GM12878 (cell line): Measurements from ENCODE around the gene RNF220. TPM values are rescaled to one million over a fixed set of nuclear protein-coding genes. Genes with fewer than 3 reads are reported as not detected.

Experiments
- ATAC-seq: fragments of 200-7000 bp; cut with Tn5 transposase; 3 replicates; pipeline ENCODE4 v1.9.1; 2020; ENCODE audit warnings: mild to moderate bottlenecking, moderate library complexity
- BruUV-seq: library from RNA; stranded (reverse); fragments of 400-500 nt; replicated peaks from 2 replicates; lab custom pipeline; 2021; lab: Mats Ljungman, UMichigan
- CTCF ChIA-PET: fragments of 300-600 bp; sonication (Branson Sonifier 250); formaldehyde crosslinking; extraction: SDS; loops from one replicate; lab custom pipeline; 2021; ENCODE audit warnings: inconsistent platforms; lab: Yijun Ruan, JAX
- POLR2A ChIA-PET: fragments of 350-600 bp; formaldehyde crosslinking; extraction: SDS; loops from one replicate; lab custom pipeline; 2021; ENCODE audit warnings: inconsistent platforms; lab: Charles Lee
- RAD21 ChIA-PET: fragments of 300-600 bp; sonication (Branson Sonifier 250); formaldehyde crosslinking; loops from one replicate; lab custom pipeline; 2023; ENCODE audit warnings: antibody characterized with exemption; ENCODE audit not compliant: unreplicated experiment; lab: Charles Lee
- SMC1A ChIA-PET: fragments of 300-600 bp; sonication (Branson Sonifier 250); formaldehyde crosslinking; loops from one replicate; lab custom pipeline; 2023; ENCODE audit not compliant: unreplicated experiment, uncharacterized antibody; lab: Charles Lee
- DNase-seq: peaks from one replicate; pipeline ENCODE4 v3.0.0-alpha.2; 2011; ENCODE audit warnings: low read depth, low spot score
- FAIRE-seq: peaks from 3 replicates; lab custom pipeline; 2011; peaks lifted over from hg19 to GRCh38; lab: Jason Lieb, UNC
- H2AFZ ChIP-seq: 2 replicates; pipeline ENCODE4 v1.6.0; 2011; ENCODE audit warnings: low read depth, low read length, control low read depth; ENCODE audit not compliant: control insufficient read depth
- H3K27ac ChIP-seq: 2 replicates; pipeline ENCODE4 v1.5.1; 2011; ENCODE audit warnings: control low read depth; ENCODE audit not compliant: control insufficient read depth, insufficient read depth
- H3K27me3 ChIP-seq, 2 experiments: replicated peaks in 1 of 2; 2 replicates each; pipeline versions ENCODE4 v1.6.0 to v1.6.1; 2011; ENCODE audit warnings: low read length in 1 of 2; ENCODE audit not compliant: control insufficient read depth in 2 of 2, insufficient read depth in 2 of 2
- H3K36me3 ChIP-seq, 2 experiments: 2 replicates each; pipeline ENCODE4 v1.5.1; 2011; ENCODE audit warnings: low read length in 1 of 2; ENCODE audit not compliant: control insufficient read depth in 2 of 2, insufficient read depth in 2 of 2
- H3K4me1 ChIP-seq: 2 replicates; pipeline ENCODE4 v1.6.1; 2011; ENCODE audit warnings: mild to moderate bottlenecking, low read length, moderate library complexity, mixed read lengths; ENCODE audit not compliant: control insufficient read depth, insufficient read depth
- H3K4me2 ChIP-seq: 2 replicates; pipeline ENCODE4 v1.6.0; 2011; ENCODE audit warnings: control low read depth; ENCODE audit not compliant: control insufficient read depth, insufficient read depth
- H3K4me3 ChIP-seq: fragments of 200-600 bp; sonication (generic); 2 replicates; pipeline ENCODE4 v1.5.1; 2016
- H3K79me2 ChIP-seq: 2 replicates; pipeline ENCODE4 v1.6.0; 2011; ENCODE audit warnings: low read length; ENCODE audit not compliant: control insufficient read depth, insufficient read depth
- H3K9ac ChIP-seq: 2 replicates; pipeline ENCODE4 v1.8.0; 2011; ENCODE audit warnings: low read length, control low read depth, mixed read lengths; ENCODE audit not compliant: control insufficient read depth, insufficient read depth
- H3K9me3 ChIP-seq: replicated peaks from 3 replicates; pipeline ENCODE4 v1.5.1; 2011; ENCODE audit warnings: mild to moderate bottlenecking, low read length; ENCODE audit not compliant: control insufficient read depth, insufficient read depth
- H4K20me1 ChIP-seq: 2 replicates; pipeline ENCODE4 v1.6.0; 2011; ENCODE audit not compliant: control insufficient read depth, insufficient read depth
- BRCA1 ChIP-seq: IDR thresholded peaks from 2 replicates; pipeline ENCODE4 v1.6.1; 2011; ENCODE audit warnings: low read depth, low read length, improper control_type of control experiment
- CEBPB ChIP-seq, 2 experiments: fragments of 150-350 bp in 1 of 2; IDR thresholded peaks; 2 replicates each; pipeline ENCODE4 v1.6.1; 2012 to 2014; ENCODE audit warnings: low read depth in 2 of 2, low read length in 2 of 2, borderline replicate concordance in 1 of 2, inconsistent platforms in 1 of 2
- CREM ChIP-seq: IDR thresholded peaks from 2 replicates; pipeline ENCODE4 v1.6.1; 2014; ENCODE audit warnings: antibody characterized with exemption, low read depth
- IKZF2 ChIP-seq, 2 experiments: fragments of 450-650 bp; IDR thresholded peaks; 2 replicates each; pipeline ENCODE4 v1.6.1; 2017; ENCODE audit warnings: mild to moderate bottlenecking in 2 of 2, moderate library complexity in 2 of 2
- POLR2AphosphoS5 ChIP-seq: IDR thresholded peaks from 2 replicates; pipeline ENCODE4 v1.6.1; 2011; ENCODE audit warnings: mild to moderate bottlenecking, low read length, inconsistent platforms
- POU2F2 ChIP-seq: IDR thresholded peaks from 3 replicates; pipeline ENCODE4 v1.6.1; 2011; ENCODE audit warnings: low read depth, mild to moderate bottlenecking, low read length, borderline replicate concordance
- RB1 ChIP-seq: fragments of 450-650 bp; formaldehyde crosslinking; IDR thresholded peaks from 2 replicates; pipeline ENCODE4 v1.6.1; 2017; ENCODE audit warnings: mild to moderate bottlenecking, borderline replicate concordance
- RFX5 ChIP-seq: IDR thresholded peaks from 2 replicates; pipeline ENCODE4 v1.6.1; 2011; ENCODE audit warnings: low read depth, low read length, improper control_type of control experiment
- SMARCA5 ChIP-seq: fragments of 450-650 bp; IDR thresholded peaks from 2 replicates; pipeline ENCODE4 v1.6.1; 2017; ENCODE audit warnings: mild to moderate bottlenecking
- WGBS: methylation state at CpG from one replicate; pipeline ENCODE4 v1.1.6; 2016; ENCODE audit warnings: low lambda C conversion rate; ENCODE audit not compliant: insufficient replicate concordance, insufficient coverage; ENCODE audit errors: missing lambda C conversion rate; 5-methylcytosine and 5-hydroxymethylcytosine counted together
- in situ Hi-C: fragments of 300-500 bp; cut with MboI; formaldehyde crosslinking; loops from 9 replicates; pipeline ENCODE4 v1.14.3; 2018; ENCODE audit warnings: mixed read lengths
- intact Hi-C: fragments of 100-400 bp; cut with micrococcal nuclease; formaldehyde crosslinking; loops from one replicate; pipeline ENCODE4 v1.14.2; 2022; ENCODE audit not compliant: unreplicated experiment
- polyA plus RNA-seq, 11 experiments: library from polyadenylated mRNA; depleted of rRNA in 4 of 11; unstranded in 6 of 11; stranded (reverse) in 5 of 11; fragments of >200 nt; fragmentation: Nextera tagmentation in 4 of 11; fragmentation: Illumina TruSeq in 1 of 11; extraction: Ambion mirVana in 4 of 11; extraction: Trizol in 1 of 11; gene quantifications; 1 replicate in 1 of 11; 2 replicates in 10 of 11; pipeline versions ENCODE4 v1.2.1 to v1.2.3, GENCODE V29; 2011 to 2016; ENCODE audit warnings: inconsistent platforms in 2 of 11, missing spikeins in 2 of 11, low read depth in 1 of 11
- total RNA-seq, 4 experiments: library from RNA; depleted of rRNA in 3 of 4; stranded (reverse); fragments of >200 nt in 3 of 4; fragmentation: Illumina TruSeq in 1 of 4; extraction: Trizol in 1 of 4; gene quantifications; 2 replicates each; pipeline versions ENCODE4 v1.2.1 to v1.2.3, GENCODE V29; 2013 to 2021
- TF ChIP-seq, protein P1 (sequence below): fragments of 450-650 bp; IDR thresholded peaks from 2 replicates; pipeline ENCODE4 v1.6.1; 2017; ENCODE audit warnings: mild to moderate bottlenecking, moderate library complexity
- TF ChIP-seq, protein P2 (sequence below): fragments of 150-350 bp; IDR thresholded peaks from 2 replicates; pipeline ENCODE4 v1.6.1; 2016; ENCODE audit warnings: low read depth, low read length

The RNF220 gene
- total and polyA plus RNA-seq, 10 of the 15 experiments (the other 5 are each of a cell fraction or from before 2014, with no cell fraction given): 4.6 to 84.1 (median 53.7) TPM

DNA sequence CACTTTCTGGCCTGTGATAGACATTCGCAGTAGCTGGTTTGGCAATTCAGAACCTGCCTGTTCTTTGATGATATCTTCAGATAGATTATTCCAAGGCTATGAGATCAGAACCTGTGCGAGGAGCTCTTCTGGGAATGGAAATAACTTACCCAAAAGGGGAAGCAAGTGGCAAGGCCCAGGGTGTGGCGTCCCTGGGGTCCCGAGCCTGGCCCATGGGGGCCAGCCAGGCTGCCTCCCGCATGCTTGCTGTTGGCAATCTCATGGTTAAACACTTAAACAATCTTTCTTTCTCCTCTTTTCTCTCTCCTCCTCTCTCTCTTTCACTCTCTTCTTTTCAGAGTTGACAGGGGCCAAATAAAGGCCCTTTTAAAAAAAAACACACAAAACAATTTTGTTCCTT, 108.1 kb downstream of the RNF220 start:
- DNase-seq (no peak), ATAC-seq (no peak), FAIRE-seq (no peak)
- ChIA-PET RAD21 (no interaction called here), SMC1A (no interaction called here), POLR2A (no interaction called here), CTCF (interaction anchor here (1.3 to 1.4 kb wide), 2 partner anchors 73 to 140 kb away, joined by 3 read pairs; no protein-coding TSS in a partner anchor)
- Histone ChIP-seq H3K27ac (no peak overlapping the region), H3K79me2 (no peaks in the 10 kb centered on the region), H3K4me1 (no peaks in the 10 kb centered on the region), H3K27me3 (peaks cover 0 to 2% of the 10 kb centered on the region in 2 experiments; a peak in 3 of 4 replicates), H4K20me1 (no peaks in the 10 kb centered on the region; the same call in 1 of the 2 replicates), H3K4me3 (no peak overlapping the region), H3K36me3 (no peaks in the 10 kb centered on the region), H3K9me3 (no peaks in the 10 kb centered on the region), H3K9ac (no peak overlapping the region), H3K4me2 (no peak overlapping the region), H2AFZ (no peak overlapping the region)
- BruUV-seq: no TSS peak
- 29% methylated on average over 5 of the region's 5 CpGs for WGBS
- in situ Hi-C loops (no loop called here), intact Hi-C loops (no loop called here)
- no peak for TF ChIP-seq BRCA1
- no peak for TF ChIP-seq RFX5
- no peak for TF ChIP-seq CEBPB (IDR thresholded peaks at IDR 0.05; ENCODE audit: borderline replicate concordance in 1 of 2, low read depth in 2 of 2, low read length in 2 of 2)
- no peak for TF ChIP-seq SMARCA5
- TF ChIP-seq, protein P1, sequence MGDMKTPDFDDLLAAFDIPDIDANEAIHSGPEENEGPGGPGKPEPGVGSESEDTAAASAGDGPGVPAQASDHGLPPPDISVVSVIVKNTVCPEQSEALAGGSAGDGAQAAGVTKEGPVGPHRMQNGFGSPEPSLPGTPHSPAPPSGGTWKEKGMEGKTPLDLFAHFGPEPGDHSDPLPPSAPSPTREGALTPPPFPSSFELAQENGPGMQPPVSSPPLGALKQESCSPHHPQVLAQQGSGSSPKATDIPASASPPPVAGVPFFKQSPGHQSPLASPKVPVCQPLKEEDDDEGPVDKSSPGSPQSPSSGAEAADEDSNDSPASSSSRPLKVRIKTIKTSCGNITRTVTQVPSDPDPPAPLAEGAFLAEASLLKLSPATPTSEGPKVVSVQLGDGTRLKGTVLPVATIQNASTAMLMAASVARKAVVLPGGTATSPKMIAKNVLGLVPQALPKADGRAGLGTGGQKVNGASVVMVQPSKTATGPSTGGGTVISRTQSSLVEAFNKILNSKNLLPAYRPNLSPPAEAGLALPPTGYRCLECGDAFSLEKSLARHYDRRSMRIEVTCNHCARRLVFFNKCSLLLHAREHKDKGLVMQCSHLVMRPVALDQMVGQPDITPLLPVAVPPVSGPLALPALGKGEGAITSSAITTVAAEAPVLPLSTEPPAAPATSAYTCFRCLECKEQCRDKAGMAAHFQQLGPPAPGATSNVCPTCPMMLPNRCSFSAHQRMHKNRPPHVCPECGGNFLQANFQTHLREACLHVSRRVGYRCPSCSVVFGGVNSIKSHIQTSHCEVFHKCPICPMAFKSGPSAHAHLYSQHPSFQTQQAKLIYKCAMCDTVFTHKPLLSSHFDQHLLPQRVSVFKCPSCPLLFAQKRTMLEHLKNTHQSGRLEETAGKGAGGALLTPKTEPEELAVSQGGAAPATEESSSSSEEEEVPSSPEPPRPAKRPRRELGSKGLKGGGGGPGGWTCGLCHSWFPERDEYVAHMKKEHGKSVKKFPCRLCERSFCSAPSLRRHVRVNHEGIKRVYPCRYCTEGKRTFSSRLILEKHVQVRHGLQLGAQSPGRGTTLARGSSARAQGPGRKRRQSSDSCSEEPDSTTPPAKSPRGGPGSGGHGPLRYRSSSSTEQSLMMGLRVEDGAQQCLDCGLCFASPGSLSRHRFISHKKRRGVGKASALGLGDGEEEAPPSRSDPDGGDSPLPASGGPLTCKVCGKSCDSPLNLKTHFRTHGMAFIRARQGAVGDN: no peak
- TF ChIP-seq POU2F2: no peak
- TF ChIP-seq, protein P2, sequence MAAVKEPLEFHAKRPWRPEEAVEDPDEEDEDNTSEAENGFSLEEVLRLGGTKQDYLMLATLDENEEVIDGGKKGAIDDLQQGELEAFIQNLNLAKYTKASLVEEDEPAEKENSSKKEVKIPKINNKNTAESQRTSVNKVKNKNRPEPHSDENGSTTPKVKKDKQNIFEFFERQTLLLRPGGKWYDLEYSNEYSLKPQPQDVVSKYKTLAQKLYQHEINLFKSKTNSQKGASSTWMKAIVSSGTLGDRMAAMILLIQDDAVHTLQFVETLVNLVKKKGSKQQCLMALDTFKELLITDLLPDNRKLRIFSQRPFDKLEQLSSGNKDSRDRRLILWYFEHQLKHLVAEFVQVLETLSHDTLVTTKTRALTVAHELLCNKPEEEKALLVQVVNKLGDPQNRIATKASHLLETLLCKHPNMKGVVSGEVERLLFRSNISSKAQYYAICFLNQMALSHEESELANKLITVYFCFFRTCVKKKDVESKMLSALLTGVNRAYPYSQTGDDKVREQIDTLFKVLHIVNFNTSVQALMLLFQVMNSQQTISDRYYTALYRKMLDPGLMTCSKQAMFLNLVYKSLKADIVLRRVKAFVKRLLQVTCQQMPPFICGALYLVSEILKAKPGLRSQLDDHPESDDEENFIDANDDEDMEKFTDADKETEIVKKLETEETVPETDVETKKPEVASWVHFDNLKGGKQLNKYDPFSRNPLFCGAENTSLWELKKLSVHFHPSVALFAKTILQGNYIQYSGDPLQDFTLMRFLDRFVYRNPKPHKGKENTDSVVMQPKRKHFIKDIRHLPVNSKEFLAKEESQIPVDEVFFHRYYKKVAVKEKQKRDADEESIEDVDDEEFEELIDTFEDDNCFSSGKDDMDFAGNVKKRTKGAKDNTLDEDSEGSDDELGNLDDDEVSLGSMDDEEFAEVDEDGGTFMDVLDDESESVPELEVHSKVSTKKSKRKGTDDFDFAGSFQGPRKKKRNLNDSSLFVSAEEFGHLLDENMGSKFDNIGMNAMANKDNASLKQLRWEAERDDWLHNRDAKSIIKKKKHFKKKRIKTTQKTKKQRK: no peak
- TF ChIP-seq IKZF2 (IDR thresholded peaks at IDR 0.05): no peak
- no peak for TF ChIP-seq RB1
- no peak for TF ChIP-seq CREM
- TF ChIP-seq POLR2AphosphoS5: no peak
